K562 (cell line): ENCODE results near the gene MAP3K6. TPM values are rescaled to one million over a fixed set of nuclear protein-coding genes. Genes with fewer than 3 reads are reported as not detected.

ENCODE experiments used
- ATAC-seq: fragments of 200-7000 bp; cut with Tn5 transposase; 3 replicates; pipeline ENCODE4 v1.9.1; 2020; ENCODE audit warnings: moderate library complexity
- BruUV-seq: library from RNA; stranded (reverse); fragments of 400-500 nt; replicated peaks from 2 replicates; lab custom pipeline; 2021; lab: Mats Ljungman, UMichigan
- CTCF ChIA-PET: fragments of 300-600 bp; formaldehyde crosslinking; extraction: SDS; loops from one replicate; lab custom pipeline; 2021; ENCODE audit warnings: low intra/inter-chr PET ratio; lab: Yijun Ruan, JAX
- POLR2A ChIA-PET: fragments of 300-600, 350-650 bp; sonication (Branson Sonifier 250); formaldehyde crosslinking; extraction: SDS; loops from one replicate; lab custom pipeline; 2021; ENCODE audit warnings: antibody characterized with exemption, inconsistent platforms; lab: Yijun Ruan, JAX
- DNase-seq, 4 experiments: peaks; one replicate each; pipeline versions ENCODE4 v3.0.0 to v3.0.0-alpha.2; 2011 to 2018; ENCODE audit warnings: low spot score in 3 of 4, mixed read lengths in 3 of 4; ENCODE audit errors: extremely low read depth in 1 of 4
- FAIRE-seq: peaks from 2 replicates; lab custom pipeline; 2011; peaks lifted over from hg19 to GRCh38; lab: Jason Lieb, UNC
- H2AFZ ChIP-seq: 2 replicates; pipeline ENCODE4 v1.6.0; 2011; ENCODE audit warnings: low read depth, low read length, control low read depth, inconsistent platforms
- H3K27ac ChIP-seq: fragments of 200-600 bp; 3 replicates; pipeline ENCODE4 v1.8.0; 2011; ENCODE audit warnings: low read depth, mild to moderate bottlenecking, control low read depth, inconsistent platforms, low read length, moderate library complexity, mixed read lengths; ENCODE audit errors: extremely low read depth
- H3K27me3 ChIP-seq, 2 experiments: fragments of 300-600 bp in 1 of 2; 2 replicates in 1 of 2; 3 replicates in 1 of 2; pipeline versions ENCODE4 v1.6.0 to v1.8.0; 2011; ENCODE audit warnings: inconsistent platforms in 2 of 2, low read length in 2 of 2, mild to moderate bottlenecking in 1 of 2, mixed read lengths in 1 of 2, moderate library complexity in 1 of 2; ENCODE audit not compliant: control insufficient read depth in 2 of 2, insufficient read depth in 2 of 2
- H3K36me3 ChIP-seq: fragments of 300-600 bp; 3 replicates; pipeline ENCODE4 v1.8.0; 2011; ENCODE audit warnings: mild to moderate bottlenecking, low read length, inconsistent platforms; ENCODE audit not compliant: control insufficient read depth, insufficient read depth
- H3K4me1 ChIP-seq, 2 experiments: fragments of 200-600 bp in 1 of 2; replicated peaks in 1 of 2; 2 replicates in 1 of 2; 3 replicates in 1 of 2; pipeline versions ENCODE4 v1.5.1 to v1.8.0; 2011; ENCODE audit warnings: inconsistent platforms in 2 of 2, low read length in 2 of 2, mild to moderate bottlenecking in 1 of 2, mixed read lengths in 1 of 2, moderate library complexity in 1 of 2; ENCODE audit not compliant: control insufficient read depth in 2 of 2, insufficient read depth in 2 of 2
- H3K4me2 ChIP-seq: 2 replicates; pipeline ENCODE4 v1.6.1; 2011; ENCODE audit warnings: low read length, control low read depth, inconsistent platforms, mixed read lengths; ENCODE audit not compliant: insufficient read depth
- H3K4me3 ChIP-seq: fragments of 200-600 bp; sonication (generic), shearing (Covaris generic); 2 replicates; pipeline ENCODE4 v1.5.1; 2016; ENCODE audit warnings: control low read depth, inconsistent platforms
- H3K79me2 ChIP-seq: fragments of 200-600 bp; 3 replicates; pipeline ENCODE4 v1.8.0; 2011; ENCODE audit warnings: low read length, inconsistent platforms; ENCODE audit not compliant: control insufficient read depth, insufficient read depth
- H3K9ac ChIP-seq, 2 experiments: 2 replicates each; pipeline versions ENCODE4 v1.6.0 to v1.6.1; 2011; ENCODE audit warnings: low read depth in 2 of 2, low read length in 2 of 2, control low read depth in 1 of 2, inconsistent platforms in 1 of 2, mild to moderate bottlenecking in 1 of 2, mixed read lengths in 1 of 2; ENCODE audit not compliant: insufficient read depth in 1 of 2
- H3K9me1 ChIP-seq: one replicate; pipeline ENCODE4 v1.6.0; 2011; ENCODE audit warnings: inconsistent platforms, mild to moderate bottlenecking, low read length, moderate library complexity; ENCODE audit not compliant: control insufficient read depth, insufficient read depth
- H3K9me3 ChIP-seq: replicated peaks from 2 replicates; pipeline ENCODE4 v1.5.1; 2011; ENCODE audit warnings: low read depth, low read length, inconsistent platforms; ENCODE audit not compliant: control insufficient read depth, insufficient read depth
- H4K20me1 ChIP-seq: replicated peaks from 2 replicates; pipeline ENCODE4 v1.6.1; 2011; ENCODE audit warnings: low read length, inconsistent platforms, mixed read lengths; ENCODE audit not compliant: control insufficient read depth, insufficient read depth
- ATF7 ChIP-seq: fragments of 450-650 bp; IDR thresholded peaks from 2 replicates; pipeline ENCODE4 v1.7.1; 2014; ENCODE audit warnings: mild to moderate bottlenecking, moderate library complexity
- CBFA2T3 ChIP-seq: fragments of 450-650 bp; IDR thresholded peaks from 2 replicates; pipeline ENCODE4 v1.6.1; 2017
- CXXC5 ChIP-seq: fragments of 250-450 bp; sonication (Bioruptor Pico); IDR thresholded peaks from 2 replicates; pipeline ENCODE4 v1.8.0; 2022; ENCODE audit warnings: inconsistent platforms, mild to moderate bottlenecking, moderate library complexity
- DDX20 ChIP-seq: fragments of 450-650 bp; IDR thresholded peaks from 2 replicates; pipeline ENCODE4 v1.6.1; 2016; ENCODE audit warnings: missing genetic modification characterization, low read depth, mild to moderate bottlenecking, missing compliant biosample characterization, moderate library complexity
- HIVEP1 ChIP-seq: fragments of 250-450 bp; sonication (Bioruptor Pico); IDR thresholded peaks from 2 replicates; pipeline ENCODE4 v1.4.0; 2020; ENCODE audit warnings: mild to moderate bottlenecking
- NFE2L1 ChIP-seq: fragments of 450-650 bp; IDR thresholded peaks from 2 replicates; pipeline ENCODE4 v1.6.1; 2016; ENCODE audit warnings: missing genetic modification characterization, low read depth, mild to moderate bottlenecking, missing compliant biosample characterization, moderate library complexity, borderline replicate concordance
- SAFB2 ChIP-seq: fragments of 200-400 bp; formaldehyde crosslinking; IDR thresholded peaks from 2 replicates; pipeline ENCODE4 v1.6.1; 2018; ENCODE audit warnings: borderline replicate concordance, low read length, low read depth, moderate library complexity; ENCODE audit not compliant: severe bottlenecking
- STAT5B ChIP-seq: fragments of 250-450 bp; sonication (Bioruptor Pico); IDR thresholded peaks from 2 replicates; pipeline ENCODE4 v1.8.0; 2021; ENCODE audit warnings: mild to moderate bottlenecking, inconsistent platforms
- ZBTB7A ChIP-seq: IDR thresholded peaks from 2 replicates; pipeline ENCODE4 v1.6.1; 2011; ENCODE audit warnings: low read depth, mild to moderate bottlenecking, low read length, moderate library complexity, borderline replicate concordance; ENCODE audit not compliant: control insufficient read depth
- ZNF140 ChIP-seq: fragments of 250-450 bp; sonication (Bioruptor Pico); IDR thresholded peaks from 2 replicates; pipeline ENCODE4 v1.8.0; 2021; ENCODE audit warnings: moderate library complexity, mild to moderate bottlenecking, inconsistent platforms
- WGBS: fragments of 100-300 bp; shearing (Covaris generic); methylation state at CpG from one replicate; pipeline ENCODE4 v1.1.6; 2016; ENCODE audit warnings: low coverage, mixed read lengths; ENCODE audit not compliant: insufficient coverage; ENCODE audit errors: missing lambda C conversion rate; 5-methylcytosine and 5-hydroxymethylcytosine counted together
- in situ Hi-C: fragments of 300-500 bp; cut with MboI; formaldehyde crosslinking; loops from 4 replicates; pipeline ENCODE4 v1.15.0; 2018; ENCODE audit warnings: inconsistent platforms, mixed read lengths
- intact Hi-C: fragments of 100-400 bp; cut with micrococcal nuclease; formaldehyde crosslinking; loops from 2 replicates; pipeline ENCODE4 v1.14.2; 2022
- polyA plus RNA-seq, 8 experiments: library from polyadenylated mRNA; depleted of rRNA in 4 of 8; stranded (reverse) in 5 of 8; unstranded in 3 of 8; fragments of >200 nt; fragmentation: Nextera tagmentation in 2 of 8; fragmentation: Illumina TruSeq in 1 of 8; extraction: Ambion mirVana in 2 of 8; extraction: Trizol in 1 of 8; gene quantifications; 2 replicates each; pipeline versions ENCODE4 v1.2.1 to v1.2.3, GENCODE V29; 2011 to 2014; ENCODE audit warnings: inconsistent platforms in 1 of 8, missing spikeins in 1 of 8
- total RNA-seq, 7 experiments: library from RNA; depleted of rRNA in 6 of 7; stranded (reverse); fragments of >200 nt in 6 of 7; fragmentation: Illumina TruSeq in 2 of 7; extraction: Trizol in 2 of 7; gene quantifications; 2 replicates each; pipeline versions ENCODE4 v1.2.1 to v1.2.3, GENCODE V29; 2011 to 2021; ENCODE audit warnings: low replicate concordance in 1 of 7
- TF ChIP-seq, protein P1 (sequence below): sonication (generic); formaldehyde crosslinking; IDR thresholded peaks from 2 replicates; pipeline ENCODE4 v1.8.0; 2023; ENCODE audit warnings: mild to moderate bottlenecking, missing genetic modification reagents
- TF ChIP-seq, protein P2 (sequence below): sonication (generic); formaldehyde crosslinking; IDR thresholded peaks from 2 replicates; pipeline ENCODE4 v1.8.0; 2022; ENCODE audit warnings: missing genetic modification reagents, mild to moderate bottlenecking, moderate library complexity, borderline replicate concordance
- TF ChIP-seq, protein P3 (sequence below): fragments of 450-650 bp; IDR thresholded peaks from 2 replicates; pipeline ENCODE4 v1.6.1; 2016; ENCODE audit warnings: mild to moderate bottlenecking

MAP3K6 gene
- total and polyA plus RNA-seq, 9 of the 15 experiments (the other 6 are each of a cell fraction or from before 2014, with no cell fraction given), result 0.99 to 21.9 (median 7.0) TPM

DNA sequence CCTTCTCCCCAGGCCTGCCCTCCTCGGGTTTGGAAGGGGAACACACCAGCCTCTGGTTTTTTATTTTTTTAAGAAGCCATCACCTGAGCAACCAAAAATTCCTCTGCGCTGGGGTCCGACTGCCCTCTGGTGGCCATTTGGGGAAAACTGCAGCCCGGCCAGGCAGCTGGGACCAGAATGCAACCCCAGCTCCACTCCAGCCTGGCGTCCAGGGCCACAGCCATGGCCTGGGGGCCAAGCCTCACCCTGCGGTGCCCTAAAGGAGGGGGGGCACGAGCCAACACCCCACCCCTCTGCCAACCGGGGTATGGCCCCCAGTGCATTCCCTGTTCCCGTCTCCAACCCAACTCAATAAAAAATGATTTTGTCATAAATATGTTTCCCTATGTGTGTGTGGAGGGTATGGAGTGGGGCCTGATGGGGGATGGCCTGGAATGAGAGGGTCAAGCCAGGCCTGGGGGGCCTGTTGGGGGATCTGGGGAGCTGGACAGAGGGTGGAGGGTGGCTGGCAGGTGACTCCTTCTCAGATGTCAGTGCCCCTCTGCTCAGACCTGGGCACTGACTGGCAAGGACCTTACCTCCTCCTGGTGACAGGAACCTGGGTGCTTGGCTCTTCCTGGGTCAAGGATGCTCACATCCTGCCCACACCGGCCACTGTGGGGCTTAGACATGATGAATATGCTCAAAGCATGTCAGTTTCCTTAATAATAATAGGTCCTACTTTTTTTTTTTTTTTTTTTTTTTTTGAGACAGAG, 28.9 kb upstream of the MAP3K6 start:
- H3K9ac ChIP-seq, result peak overlapping the region in 1 of 2 experiments; percentile 76; a peak in 1 of 4 replicates
- ChIA-PET POLR2A (interaction anchor here (0.6 to 2.1 kb wide), 5 partner anchors 27 to 494 kb away, joined by 3 to 10 read pairs (median 4); partner anchors contain the start of gene MAP3K6), CTCF (interaction anchor here (0.7 to 2.9 kb wide), 14 partner anchors 29 to 351 kb away, joined by 3 to 49 read pairs (median 4); partner anchors contain the start of genes AHDC1 and MAP3K6)
- peaks cover 9% of the 10 kb centered on the region; the same call in 1 of the 3 replicates for H3K36me3 ChIP-seq
- intact Hi-C loops, result loop anchor here (1.0 to 5.0 kb wide), 3 partner anchors 63 to 348 kb away; no protein-coding TSS in a partner anchor
- no peaks in the 10 kb centered on the region for H3K9me3 ChIP-seq
- under 1% methylated on average over 10 of the region's 10 CpGs for WGBS
- H2AFZ ChIP-seq, result no peak overlapping the region
- H3K4me2 ChIP-seq, result no peak overlapping the region
- FAIRE-seq (peak; percentile 88), ATAC-seq (peak; percentile 69), DNase-seq (peak; percentile 78 to 86 (median 82))
- in situ Hi-C loops, result loop anchor here (5.0 kb wide), 1 partner anchor 212 kb away; no protein-coding TSS in a partner anchor
- peaks cover 8 to 55% of the 10 kb centered on the region in 2 experiments for H3K4me1 ChIP-seq
- H3K27me3 ChIP-seq, result no peaks in the 10 kb centered on the region
- no peaks in the 10 kb centered on the region for H3K9me1 ChIP-seq
- no TSS peak for BruUV-seq
- no peak overlapping the region for H3K27ac ChIP-seq
- peaks cover 12% of the 10 kb centered on the region for H3K79me2 ChIP-seq
- no peak overlapping the region for H3K4me3 ChIP-seq
- no peaks in the 10 kb centered on the region for H4K20me1 ChIP-seq
- TF ChIP-seq STAT5B (CRISPR knock-in tag) (no peak), ZNF140 (CRISPR knock-in tag) (no peak), ZBTB7A (peak; percentile 58; the same call in 1 of the 2 replicates), SAFB2 (no peak), CXXC5 (CRISPR knock-in tag) (no peak), CBFA2T3 (no peak), NFE2L1 (tag) (no peak), DDX20 (tag) (no peak), HIVEP1 (CRISPR knock-in tag) (no peak), ATF7 (peak; percentile 42; the same call in 1 of the 2 replicates)
- TF ChIP-seq, protein P1, sequence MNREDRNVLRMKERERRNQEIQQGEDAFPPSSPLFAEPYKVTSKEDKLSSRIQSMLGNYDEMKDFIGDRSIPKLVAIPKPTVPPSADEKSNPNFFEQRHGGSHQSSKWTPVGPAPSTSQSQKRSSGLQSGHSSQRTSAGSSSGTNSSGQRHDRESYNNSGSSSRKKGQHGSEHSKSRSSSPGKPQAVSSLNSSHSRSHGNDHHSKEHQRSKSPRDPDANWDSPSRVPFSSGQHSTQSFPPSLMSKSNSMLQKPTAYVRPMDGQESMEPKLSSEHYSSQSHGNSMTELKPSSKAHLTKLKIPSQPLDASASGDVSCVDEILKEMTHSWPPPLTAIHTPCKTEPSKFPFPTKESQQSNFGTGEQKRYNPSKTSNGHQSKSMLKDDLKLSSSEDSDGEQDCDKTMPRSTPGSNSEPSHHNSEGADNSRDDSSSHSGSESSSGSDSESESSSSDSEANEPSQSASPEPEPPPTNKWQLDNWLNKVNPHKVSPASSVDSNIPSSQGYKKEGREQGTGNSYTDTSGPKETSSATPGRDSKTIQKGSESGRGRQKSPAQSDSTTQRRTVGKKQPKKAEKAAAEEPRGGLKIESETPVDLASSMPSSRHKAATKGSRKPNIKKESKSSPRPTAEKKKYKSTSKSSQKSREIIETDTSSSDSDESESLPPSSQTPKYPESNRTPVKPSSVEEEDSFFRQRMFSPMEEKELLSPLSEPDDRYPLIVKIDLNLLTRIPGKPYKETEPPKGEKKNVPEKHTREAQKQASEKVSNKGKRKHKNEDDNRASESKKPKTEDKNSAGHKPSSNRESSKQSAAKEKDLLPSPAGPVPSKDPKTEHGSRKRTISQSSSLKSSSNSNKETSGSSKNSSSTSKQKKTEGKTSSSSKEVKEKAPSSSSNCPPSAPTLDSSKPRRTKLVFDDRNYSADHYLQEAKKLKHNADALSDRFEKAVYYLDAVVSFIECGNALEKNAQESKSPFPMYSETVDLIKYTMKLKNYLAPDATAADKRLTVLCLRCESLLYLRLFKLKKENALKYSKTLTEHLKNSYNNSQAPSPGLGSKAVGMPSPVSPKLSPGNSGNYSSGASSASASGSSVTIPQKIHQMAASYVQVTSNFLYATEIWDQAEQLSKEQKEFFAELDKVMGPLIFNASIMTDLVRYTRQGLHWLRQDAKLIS (CRISPR knock-in tag), result no peak
- TF ChIP-seq, protein P2, sequence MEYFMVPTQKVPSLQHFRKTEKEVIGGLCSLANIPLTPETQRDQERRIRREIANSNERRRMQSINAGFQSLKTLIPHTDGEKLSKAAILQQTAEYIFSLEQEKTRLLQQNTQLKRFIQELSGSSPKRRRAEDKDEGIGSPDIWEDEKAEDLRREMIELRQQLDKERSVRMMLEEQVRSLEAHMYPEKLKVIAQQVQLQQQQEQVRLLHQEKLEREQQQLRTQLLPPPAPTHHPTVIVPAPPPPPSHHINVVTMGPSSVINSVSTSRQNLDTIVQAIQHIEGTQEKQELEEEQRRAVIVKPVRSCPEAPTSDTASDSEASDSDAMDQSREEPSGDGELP (CRISPR knock-in tag), result peak; percentile 87
- TF ChIP-seq, protein P3, sequence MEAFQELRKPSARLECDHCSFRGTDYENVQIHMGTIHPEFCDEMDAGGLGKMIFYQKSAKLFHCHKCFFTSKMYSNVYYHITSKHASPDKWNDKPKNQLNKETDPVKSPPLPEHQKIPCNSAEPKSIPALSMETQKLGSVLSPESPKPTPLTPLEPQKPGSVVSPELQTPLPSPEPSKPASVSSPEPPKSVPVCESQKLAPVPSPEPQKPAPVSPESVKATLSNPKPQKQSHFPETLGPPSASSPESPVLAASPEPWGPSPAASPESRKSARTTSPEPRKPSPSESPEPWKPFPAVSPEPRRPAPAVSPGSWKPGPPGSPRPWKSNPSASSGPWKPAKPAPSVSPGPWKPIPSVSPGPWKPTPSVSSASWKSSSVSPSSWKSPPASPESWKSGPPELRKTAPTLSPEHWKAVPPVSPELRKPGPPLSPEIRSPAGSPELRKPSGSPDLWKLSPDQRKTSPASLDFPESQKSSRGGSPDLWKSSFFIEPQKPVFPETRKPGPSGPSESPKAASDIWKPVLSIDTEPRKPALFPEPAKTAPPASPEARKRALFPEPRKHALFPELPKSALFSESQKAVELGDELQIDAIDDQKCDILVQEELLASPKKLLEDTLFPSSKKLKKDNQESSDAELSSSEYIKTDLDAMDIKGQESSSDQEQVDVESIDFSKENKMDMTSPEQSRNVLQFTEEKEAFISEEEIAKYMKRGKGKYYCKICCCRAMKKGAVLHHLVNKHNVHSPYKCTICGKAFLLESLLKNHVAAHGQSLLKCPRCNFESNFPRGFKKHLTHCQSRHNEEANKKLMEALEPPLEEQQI, result no peak
